ENCODE data around the gene FBXO28.

GRCh38 chr1:224169718-224170270 lies 55.9 kb downstream of the FBXO28 start:
- TF ChIP-seq CTCF (IDR thresholded peaks at IDR 0.05) = no peak
- TF ChIP-seq POLR2A (IDR thresholded peaks at IDR 0.05) = no peak
